Fibroblast of lung (primary cell): ENCODE data around the gene GAK. TPM values are rescaled to one million over a fixed set of nuclear protein-coding genes. Genes with fewer than 3 reads are reported as not detected.

Source experiments
- DNase-seq, 2 donors: peaks; one replicate each; pipeline versions ENCODE4 v3.0.0 to v3.0.0-alpha.2; 2010; ENCODE audit warnings: low read depth in 2 of 2
- H2AFZ ChIP-seq: 2 replicates; pipeline ENCODE4 v1.5.1; 2012; ENCODE audit warnings: low read length, control low read depth, inconsistent platforms
- H3K27ac ChIP-seq: 2 replicates; pipeline ENCODE4 v1.5.1; 2011; ENCODE audit warnings: low read length, control low read depth; ENCODE audit not compliant: insufficient read depth
- H3K27me3 ChIP-seq: 2 replicates; pipeline ENCODE4 v1.5.1; 2011; ENCODE audit warnings: mild to moderate bottlenecking, low read length; ENCODE audit not compliant: control insufficient read depth, insufficient read depth
- H3K36me3 ChIP-seq: 2 replicates; pipeline ENCODE4 v1.5.1; 2011; ENCODE audit warnings: low read length; ENCODE audit not compliant: control insufficient read depth, insufficient read depth
- H3K4me1 ChIP-seq: 2 replicates; pipeline ENCODE4 v1.5.1; 2011; ENCODE audit warnings: low read length; ENCODE audit not compliant: control insufficient read depth, insufficient read depth; ENCODE audit errors: extremely low read depth
- H3K4me2 ChIP-seq: 2 replicates; pipeline ENCODE4 v1.5.1; 2011; ENCODE audit warnings: low read length, control low read depth; ENCODE audit not compliant: insufficient read depth; ENCODE audit errors: extremely low read depth
- H3K4me3 ChIP-seq, 4 experiments: fragments of 200-600 bp in 1 of 4; sonication (generic) in 1 of 4; replicated peaks in 1 of 4; 2 replicates each; pipeline ENCODE4 v1.5.1; 2011 to 2016; ENCODE audit warnings: low read length in 4 of 4, low read depth in 3 of 4, mild to moderate bottlenecking in 3 of 4, control low read depth in 2 of 4, inconsistent platforms in 1 of 4, mixed read lengths in 1 of 4; ENCODE audit not compliant: insufficient read depth in 1 of 4; ENCODE audit errors: control extremely low read depth in 1 of 4
- H3K79me2 ChIP-seq: 2 replicates; pipeline ENCODE4 v1.5.1; 2012; ENCODE audit warnings: mild to moderate bottlenecking, low read length, inconsistent platforms; ENCODE audit not compliant: control insufficient read depth, insufficient read depth
- H3K9ac ChIP-seq: 2 replicates; pipeline ENCODE4 v1.5.1; 2011; ENCODE audit warnings: mild to moderate bottlenecking, low read length, control low read depth; ENCODE audit not compliant: insufficient read depth
- H3K9me3 ChIP-seq: 2 replicates; pipeline ENCODE4 v1.5.1; 2012; ENCODE audit warnings: low read depth, low read length; ENCODE audit not compliant: control insufficient read depth, insufficient read depth
- H4K20me1 ChIP-seq: 2 replicates; pipeline ENCODE4 v1.5.1; 2011; ENCODE audit warnings: low read length; ENCODE audit not compliant: control insufficient read depth, insufficient read depth; ENCODE audit errors: extremely low read depth
- CTCF ChIP-seq, 2 donors: IDR thresholded peaks in 1 of 2; conservative IDR thresholded peaks in 1 of 2; 1 replicate in 1 of 2; 2 replicates in 1 of 2; pipeline ENCODE4 v1.5.1; 2011 to 2012; ENCODE audit warnings: low read length in 2 of 2, control low read depth in 1 of 2, inconsistent platforms in 1 of 2, low read depth in 1 of 2, mild to moderate bottlenecking in 1 of 2
- EZH2 ChIP-seq: IDR thresholded peaks from 2 replicates; pipeline ENCODE4 v1.5.1; 2012; ENCODE audit warnings: low read length, control low read depth, mild to moderate bottlenecking; ENCODE audit errors: missing control alignments
- polyA plus RNA-seq, 2 donors: library from polyadenylated mRNA; depleted of rRNA in 1 of 2; stranded (reverse) in 1 of 2; unstranded in 1 of 2; fragments of >200 nt; gene quantifications; 2 replicates each; pipeline ENCODE4 v1.2.1, GENCODE V29; 2011 to 2012; ENCODE audit warnings: missing spikeins in 1 of 2
- total RNA-seq: library from RNA; depleted of rRNA; stranded (reverse); fragments of >200 nt; gene quantifications from 2 replicates; pipeline ENCODE4 v1.2.1, GENCODE V29; 2014

Gene GAK
- total and polyA plus RNA-seq, 2 donors (not counting 1 experiment from before 2014, with no cell fraction given), result 10.1 to 48.2 TPM

DNA sequence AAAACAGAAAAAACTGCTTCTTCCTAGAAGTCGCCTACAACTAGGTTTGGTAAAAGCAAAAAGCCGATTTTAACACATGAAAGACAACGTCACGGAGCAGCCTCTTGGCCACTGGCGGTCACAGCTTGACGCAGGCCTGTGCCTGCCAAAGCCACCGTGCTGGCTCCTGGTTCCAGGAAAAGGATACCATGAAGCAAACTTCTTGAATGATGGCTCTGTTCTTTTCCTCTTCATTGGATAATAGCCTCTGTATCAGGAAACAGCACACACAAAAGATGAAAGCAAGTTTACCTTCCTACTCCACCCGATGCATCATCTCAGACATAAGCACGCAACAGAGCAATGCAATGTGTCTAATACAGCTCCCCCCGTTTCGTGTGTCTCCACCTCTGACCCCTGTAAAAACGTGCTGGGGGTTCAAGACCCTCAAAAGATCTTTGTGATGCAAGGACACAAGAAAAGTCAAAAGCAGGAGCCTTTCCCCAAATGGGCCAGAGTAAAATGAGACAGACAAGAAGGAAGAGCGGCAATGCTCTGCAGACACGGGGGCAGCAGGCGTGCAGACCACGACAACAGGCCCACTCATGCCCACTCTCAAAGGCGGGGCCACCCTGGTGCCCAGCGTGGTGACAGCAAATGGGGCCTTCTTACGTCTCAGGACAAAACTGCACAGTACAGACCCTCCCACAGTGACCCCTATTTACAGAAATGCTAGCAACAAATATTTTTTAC is 19.4 kb downstream of the GAK start:
- Histone ChIP-seq H3K4me2 (no peak overlapping the region), H3K27ac (no peak overlapping the region), H4K20me1 (no peaks in the 10 kb centered on the region), H3K79me2 (peaks cover 32% of the 10 kb centered on the region), H3K9me3 (no peaks in the 10 kb centered on the region), H2AFZ (no peak overlapping the region), H3K9ac (no peak overlapping the region), H3K4me1 (no peaks in the 10 kb centered on the region), H3K27me3 (no peaks in the 10 kb centered on the region), H3K36me3 (peaks cover 4% of the 10 kb centered on the region), H3K4me3 (no peak overlapping the region)
- TF ChIP-seq EZH2, result no peak
- no peak for TF ChIP-seq CTCF (conservative IDR thresholded peaks at IDR 0.05 in 1 of 2, IDR thresholded peaks at IDR 0.05 in 1 of 2; ENCODE audit: low read depth in 1 of 2, low read length in 2 of 2)
- peak in 1 of 2 donors; percentile 54 for DNase-seq

DNA sequence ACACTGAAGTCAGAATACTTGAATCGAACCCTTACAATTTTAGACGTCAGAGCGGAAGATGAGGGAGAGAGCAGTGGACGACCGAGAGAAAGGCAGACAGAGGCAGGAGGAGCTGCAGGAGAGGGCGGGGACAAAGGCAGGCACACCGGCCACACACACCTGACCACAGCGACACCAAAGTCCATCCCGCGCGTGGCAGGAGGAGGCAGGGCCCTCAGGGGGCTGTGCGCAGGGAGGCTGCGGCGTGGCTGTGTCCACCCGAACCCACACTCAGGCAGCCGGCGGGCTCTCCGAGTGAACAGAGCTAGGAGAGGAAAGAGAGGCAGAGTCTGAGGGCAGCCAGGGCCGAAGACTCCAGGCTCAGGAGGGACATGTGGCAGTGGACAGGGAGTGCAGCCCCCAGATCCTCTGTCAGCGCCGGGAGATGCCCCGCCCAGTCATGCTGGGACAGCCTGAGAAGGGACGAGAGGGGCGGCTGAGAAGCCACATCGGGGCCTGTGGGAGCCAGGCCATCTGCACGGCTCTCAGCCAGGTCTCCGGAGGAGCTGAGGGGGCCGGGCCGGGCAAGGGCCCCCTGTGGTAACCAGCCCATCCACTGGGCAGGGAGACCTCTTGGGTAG is 20.1 kb downstream of the GAK start:
- Histone ChIP-seq H4K20me1 (no peaks in the 10 kb centered on the region), H3K9me3 (no peaks in the 10 kb centered on the region), H2AFZ (no peak overlapping the region), H3K9ac (no peak overlapping the region), H3K36me3 (peaks cover 4% of the 10 kb centered on the region), H3K4me1 (no peaks in the 10 kb centered on the region), H3K4me3 (no peak overlapping the region), H3K27me3 (no peaks in the 10 kb centered on the region), H3K79me2 (peaks cover 27% of the 10 kb centered on the region), H3K27ac (no peak overlapping the region), H3K4me2 (no peak overlapping the region)
- no peak for TF ChIP-seq EZH2
- no peak for TF ChIP-seq CTCF (conservative IDR thresholded peaks at IDR 0.05 in 1 of 2, IDR thresholded peaks at IDR 0.05 in 1 of 2; ENCODE audit: low read depth in 1 of 2, low read length in 2 of 2)
- DNase-seq, result no peak

DNA sequence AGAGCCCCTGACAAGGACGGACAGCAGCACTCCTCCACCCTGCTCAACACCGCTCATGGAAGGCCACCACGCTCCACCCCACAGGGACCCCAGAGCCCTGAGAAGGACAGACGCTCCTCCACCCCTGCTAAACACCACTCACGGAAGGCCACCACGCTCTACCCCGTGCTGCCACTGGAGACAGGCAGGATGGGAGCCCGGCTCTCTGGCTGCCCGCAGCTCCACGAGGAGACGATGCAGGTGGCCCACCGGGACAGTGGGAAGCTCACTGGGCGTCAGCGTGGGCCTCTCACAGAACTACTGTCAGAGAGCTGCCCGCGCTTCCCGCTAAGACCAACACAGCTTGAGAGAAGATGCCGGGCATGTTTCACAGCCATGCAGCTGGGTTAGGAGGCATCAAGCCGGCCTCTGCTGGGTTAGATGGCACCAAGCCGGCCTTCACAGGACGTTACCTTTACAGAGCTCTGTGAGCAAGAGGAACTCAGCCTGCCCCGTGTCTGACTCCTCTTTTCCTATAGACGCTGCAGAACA is 20.8 kb downstream of the GAK start:
- H3K9ac ChIP-seq, result no peak overlapping the region
- no peaks in the 10 kb centered on the region for H3K4me1 ChIP-seq
- peaks cover 27% of the 10 kb centered on the region for H3K79me2 ChIP-seq
- no peaks in the 10 kb centered on the region for H3K27me3 ChIP-seq
- no peaks in the 10 kb centered on the region for H3K9me3 ChIP-seq
- peaks cover 4% of the 10 kb centered on the region for H3K36me3 ChIP-seq
- no peak overlapping the region for H3K4me3 ChIP-seq
- no peaks in the 10 kb centered on the region for H4K20me1 ChIP-seq
- TF ChIP-seq CTCF (conservative IDR thresholded peaks at IDR 0.05 in 1 of 2, IDR thresholded peaks at IDR 0.05 in 1 of 2; ENCODE audit: low read depth in 1 of 2, low read length in 2 of 2), result no peak
- TF ChIP-seq EZH2, result no peak
- H3K4me2 ChIP-seq, result no peak overlapping the region
- no peak overlapping the region for H3K27ac ChIP-seq
- H2AFZ ChIP-seq, result no peak overlapping the region
- DNase-seq, result no peak
